ENCODE results near the gene TBL3.
A peak's percentile ranks its signal among the peaks of the same experiment; 100 is the strongest.
"Not testable (repeated sequence)": the region's sequence is repeated elsewhere in the genome, so short reads cannot be mapped to it uniquely, and the experiment has no call there.

Gene TBL3

GRCh38 chr16:1944612-1945199 is 27.1 kb upstream of the TBL3 start:
- DNase-seq = no peak

GRCh38 chr16:1945559-1946391 is 26.1 kb upstream of the TBL3 start:
- DNase-seq = no peak

- no peak for DNase-seq
These were observed 25.1 kb upstream of the TBL3 start for GRCh38 chr16:1946495-1947368.

DNA sequence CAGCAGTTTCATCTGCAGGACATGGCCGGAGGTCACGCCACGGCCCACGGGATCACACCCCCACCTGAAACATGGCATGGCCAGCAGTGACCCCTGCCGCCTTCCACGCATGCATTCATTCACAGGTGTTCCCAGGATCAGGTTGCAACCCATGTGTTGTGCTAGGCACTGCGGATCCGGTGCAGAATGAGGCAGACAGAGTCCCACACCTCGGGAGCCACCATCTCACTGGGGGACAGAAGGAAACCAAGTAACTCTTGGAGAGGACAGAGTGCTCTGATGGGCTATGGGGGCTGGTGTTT is 24.5 kb upstream of the TBL3 start:
- no peak for DNase-seq

- no peak for DNase-seq
These were observed 22.3 kb upstream of the TBL3 start for GRCh38 chr16:1949507-1949906.

DNA sequence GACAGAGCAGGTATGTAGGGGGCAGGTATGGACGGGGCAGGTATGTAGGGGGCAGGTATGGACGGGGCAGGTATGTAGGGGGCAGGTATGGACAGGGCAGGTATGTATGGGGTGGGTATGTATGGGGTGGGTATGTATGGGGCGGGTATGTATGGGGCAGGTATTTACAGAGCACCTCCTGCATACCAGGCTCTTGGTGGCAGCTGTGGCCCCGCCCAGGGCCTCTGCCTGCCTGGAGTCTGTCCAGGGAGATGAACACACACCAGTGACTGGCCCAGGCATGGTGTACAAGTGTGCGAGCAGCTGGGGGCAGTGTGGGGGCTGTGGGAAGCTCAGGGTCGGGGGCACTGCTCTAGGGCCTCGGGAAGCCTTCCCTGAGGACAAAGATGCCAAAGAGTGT is 21.8 kb upstream of the TBL3 start:
- no peak for DNase-seq

GRCh38 chr16:1950559-1950958 is 21.3 kb upstream of the TBL3 start:
- DNase-seq = no peak

DNA sequence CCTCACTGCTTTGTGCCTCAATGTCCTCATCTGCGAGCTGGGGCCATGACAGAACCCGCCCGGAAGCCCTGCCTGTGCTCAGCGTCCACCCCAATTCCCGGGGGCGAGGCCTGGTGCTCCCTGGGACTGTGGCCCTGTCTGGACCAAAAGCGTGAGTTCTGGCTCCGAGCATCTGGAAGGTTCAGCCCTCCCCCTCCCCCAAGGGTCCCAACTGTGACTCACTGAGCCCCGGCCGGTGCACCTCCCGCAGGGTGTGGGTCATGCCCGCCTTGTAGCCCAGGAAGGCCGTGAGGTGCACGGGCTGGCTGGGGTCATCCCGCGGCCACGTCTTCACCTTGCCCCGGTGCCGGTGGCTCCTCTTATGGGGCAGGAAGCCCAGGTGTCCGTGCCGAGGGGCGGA is 18.1 kb upstream of the TBL3 start:
- no peak for DNase-seq

DNA sequence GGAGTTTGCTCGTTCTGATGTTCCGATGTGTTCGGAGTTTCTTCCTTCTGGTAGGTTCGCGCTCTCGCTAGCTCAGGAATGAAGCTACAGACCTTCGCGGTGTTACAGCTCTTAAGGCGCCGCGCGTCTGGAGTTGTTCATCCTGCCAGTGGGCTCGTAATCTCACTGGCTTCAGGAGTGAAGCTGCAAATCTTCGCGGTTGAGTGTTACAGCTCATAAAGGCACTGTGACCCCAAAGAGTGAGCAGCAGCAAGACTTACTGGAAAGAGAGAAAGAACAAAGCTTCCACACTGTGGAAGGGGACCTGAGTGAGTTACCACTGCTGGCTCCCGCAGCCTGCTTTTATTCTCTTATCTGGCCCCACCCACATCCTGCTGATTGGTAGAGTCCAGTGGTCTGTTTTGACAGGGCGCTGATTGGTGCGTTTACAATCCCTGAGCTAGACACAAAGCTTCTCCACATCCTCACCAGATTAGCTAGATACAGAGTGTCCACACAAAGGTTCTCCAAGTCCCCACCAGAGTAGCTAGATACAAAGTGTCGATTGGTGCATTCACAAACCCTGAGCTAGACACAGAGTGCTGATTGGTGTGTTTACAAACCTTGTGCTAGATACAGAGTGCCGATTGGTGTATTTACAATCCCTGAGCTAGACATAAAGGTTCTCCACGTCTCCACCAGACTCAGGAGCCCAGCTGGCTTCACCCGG is 14.3 kb upstream of the TBL3 start:
- DNase-seq = not testable (repeated sequence)

GRCh38 chr16:1958143-1958491 is 13.7 kb upstream of the TBL3 start:
- DNase-seq = not testable (repeated sequence)

- no peak for DNase-seq
These were observed 13.1 kb upstream of the TBL3 start for GRCh38 chr16:1958715-1959268.

DNA sequence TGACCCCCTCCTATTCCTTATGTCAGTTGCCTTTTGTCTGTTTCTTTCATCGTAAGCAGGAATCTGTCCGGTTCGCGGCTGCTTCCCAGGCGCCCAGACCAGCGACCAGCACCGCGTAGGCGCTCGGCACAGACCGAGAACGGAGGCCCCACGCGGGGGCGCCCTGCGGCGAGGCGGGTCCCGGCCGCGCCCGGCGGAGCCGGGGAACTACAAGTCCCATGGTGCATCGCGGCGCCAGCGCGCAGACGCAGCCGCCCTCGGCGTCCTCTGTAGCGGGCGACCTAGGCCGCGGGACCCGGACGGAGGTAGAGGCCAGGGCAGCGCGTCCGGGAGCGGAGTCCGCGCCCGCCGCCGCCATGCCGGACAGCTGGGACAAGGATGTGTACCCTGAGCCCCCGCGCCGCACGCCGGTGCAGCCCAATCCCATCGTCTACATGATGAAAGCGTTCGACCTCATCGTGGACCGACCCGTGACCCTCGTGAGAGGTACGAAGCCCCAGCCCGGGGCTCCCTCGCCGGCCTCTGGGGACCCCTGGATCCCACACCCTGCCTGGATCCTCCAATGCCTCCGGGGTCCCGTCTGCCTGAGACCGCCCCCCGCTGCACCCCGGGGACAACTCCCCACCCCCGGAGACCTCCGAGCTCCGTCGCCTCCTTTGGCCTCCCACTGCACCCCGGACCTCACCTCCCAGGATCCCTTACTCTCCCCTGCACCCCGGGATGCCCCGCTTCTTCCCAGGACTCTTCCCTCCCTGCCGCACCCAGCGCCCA is 12.4 kb upstream of the TBL3 start, which contains the start of gene NDUFB10:
NDUFB10 (plus strand) TSS at position 270 of the 771 bp plus-strand sequence; CDS start at position 357, 87 bp downstream.
- peak; percentile 90 for DNase-seq

DNA sequence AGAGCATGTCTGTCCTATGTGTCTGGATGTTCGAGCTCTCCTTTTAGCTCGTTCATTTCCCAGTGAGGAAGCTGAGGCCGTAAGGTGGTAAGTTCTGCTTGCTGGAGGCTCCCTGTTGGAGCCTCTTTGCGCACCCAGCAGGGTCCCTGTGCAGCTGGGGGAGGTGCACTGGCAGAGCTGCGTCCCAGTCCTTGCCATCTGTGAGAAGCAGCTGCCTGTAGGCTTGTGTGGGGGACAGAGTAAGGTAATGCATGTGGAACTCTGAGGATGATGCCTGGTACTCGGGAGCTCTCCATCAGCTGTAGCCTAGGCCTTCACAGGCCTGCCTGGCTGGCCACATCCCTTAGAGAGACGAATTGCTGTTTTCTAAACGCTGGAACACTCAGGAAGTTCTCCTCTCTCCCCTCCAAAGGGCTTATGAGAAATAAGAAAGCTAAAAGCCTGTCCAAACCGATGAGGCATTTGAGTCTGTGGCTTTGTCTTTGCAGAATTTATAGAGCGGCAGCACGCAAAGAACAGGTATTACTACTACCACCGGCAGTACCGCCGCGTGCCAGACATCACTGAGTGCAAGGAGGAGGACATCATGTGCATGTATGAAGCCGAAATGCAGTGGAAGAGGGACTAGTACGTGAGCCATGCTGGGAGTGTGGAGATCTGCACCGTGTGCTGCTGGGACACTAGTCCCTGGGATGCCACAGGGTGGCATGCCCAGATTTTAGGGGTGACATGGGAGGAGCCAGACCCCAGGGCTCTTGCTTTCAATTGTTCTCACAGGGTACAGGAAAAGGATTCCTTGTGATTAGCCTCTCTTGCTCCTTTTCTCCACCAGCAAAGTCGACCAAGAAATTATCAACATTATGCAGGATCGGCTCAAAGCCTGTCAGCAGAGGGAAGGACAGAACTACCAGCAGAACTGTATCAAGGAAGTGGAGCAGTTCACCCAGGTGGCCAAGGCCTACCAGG is 10.9 kb upstream of the TBL3 start:
- peak; percentile 46 for DNase-seq

GRCh38 chr16:1961651-1962067 is 10.2 kb upstream of the TBL3 start:
- DNase-seq = no peak

GRCh38 chr16:1962161-1963153 is 9.4 kb upstream of the TBL3 start:
- not testable (repeated sequence) for DNase-seq

- DNase-seq = peak; percentile 17
These were observed 7.9 kb upstream of the TBL3 start for GRCh38 chr16:1963806-1964505.

DNA sequence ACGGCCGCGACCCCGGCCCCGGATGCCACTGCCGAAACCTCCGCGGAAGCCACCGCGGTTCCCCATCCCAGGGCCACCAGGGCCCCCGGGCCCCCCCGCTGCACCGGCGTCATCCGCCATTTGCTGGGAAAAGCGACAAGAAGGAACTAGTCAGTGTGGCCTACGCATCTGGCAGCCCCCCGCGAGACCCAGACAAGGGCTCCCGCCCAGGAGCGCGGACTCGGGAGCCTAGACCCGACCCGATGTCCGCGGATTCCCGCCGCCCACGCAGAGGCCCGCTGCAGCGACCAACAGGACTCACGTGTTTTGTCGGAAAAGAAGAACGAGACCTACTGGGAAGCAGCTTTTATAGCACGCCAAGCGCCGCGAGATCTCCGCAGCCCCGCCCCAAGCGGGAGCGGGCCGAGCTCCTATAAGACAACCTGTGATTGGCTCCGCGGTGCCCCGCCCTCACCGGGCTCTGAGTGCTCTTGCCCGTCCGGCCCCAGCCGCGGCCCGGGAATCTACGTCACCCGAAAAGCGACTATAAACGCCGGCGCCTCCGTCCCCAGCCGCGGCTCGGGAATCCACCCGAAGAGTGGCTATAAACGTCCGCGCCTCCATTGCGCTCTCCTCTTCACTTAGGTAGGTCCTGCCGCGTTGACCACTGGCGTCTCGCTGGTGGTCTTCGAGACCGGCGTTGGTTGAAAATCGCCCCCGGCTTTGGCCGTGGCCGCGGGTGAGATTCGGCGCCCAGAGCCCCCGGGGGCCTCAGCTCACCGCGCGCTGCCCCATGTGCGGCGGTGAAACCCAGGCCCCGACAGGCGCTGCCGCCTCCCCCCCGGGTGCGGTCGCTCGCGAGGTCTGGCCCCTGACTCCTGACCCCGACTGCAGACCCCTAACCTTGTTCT is 7.1 kb upstream of the TBL3 start, which contains the start of gene RPS2:
RPS2 (minus strand) TSS at position 321 of the 890 bp plus-strand sequence; CDS start at position 120, 201 bp downstream.
- peak; percentile 99 for DNase-seq
